GM19324 (cell line): ENCODE data around the gene PARK7.
A peak's percentile ranks its signal among the peaks of the same experiment; 100 is the strongest.
"Not testable (repeated sequence)": the region's sequence is repeated elsewhere in the genome, so short reads cannot be mapped to it uniquely, and the experiment has no call there.

Experiments used
- ATAC-seq: cut with Tn5 transposase; IDR thresholded peaks from one replicate; pipeline ENCODE4 v1.9.1; 2021; ENCODE audit warnings: mild to moderate bottlenecking, moderate library complexity; ENCODE audit not compliant: unreplicated experiment, low FRiP score

Gene PARK7

GRCh38 chr1:7961216-7962013, at the start of gene PARK7:
TSS of gene PARK7 (plus strand) at chr1:7961711. CDS start at chr1:7962786, 1,075 bp downstream.
- ATAC-seq = peak; percentile 93

GRCh38 chr1:7912145-7912544, 49.4 kb upstream of the PARK7 start:
- no peak for ATAC-seq

GRCh38 chr1:7912743-7913557, 48.6 kb upstream of the PARK7 start:
- no peak for ATAC-seq

- no peak for ATAC-seq
These were observed 45.5 kb upstream of the PARK7 start for GRCh38 chr1:7915826-7916500.

GRCh38 chr1:7916501-7916830, 45.0 kb upstream of the PARK7 start:
- no peak for ATAC-seq

GRCh38 chr1:7917971-7918370, 43.5 kb upstream of the PARK7 start:
- ATAC-seq = not testable (repeated sequence)

- ATAC-seq = no peak
These were observed 41.6 kb upstream of the PARK7 start for GRCh38 chr1:7919880-7920279.

- no peak for ATAC-seq
These were observed 39.7 kb upstream of the PARK7 start for GRCh38 chr1:7921796-7922195.

GRCh38 chr1:7922301-7922700, 39.2 kb upstream of the PARK7 start:
- ATAC-seq = no peak

- ATAC-seq = not testable (repeated sequence)
These were observed 34.5 kb upstream of the PARK7 start for GRCh38 chr1:7927061-7927460.

GRCh38 chr1:7928247-7928646, 33.3 kb upstream of the PARK7 start:
- no peak for ATAC-seq

- no peak for ATAC-seq
These were observed 31.9 kb upstream of the PARK7 start for GRCh38 chr1:7929637-7930036.

GRCh38 chr1:7930645-7931445, 30.7 kb upstream of the PARK7 start:
- no peak for ATAC-seq

GRCh38 chr1:7931446-7931812, 30.1 kb upstream of the PARK7 start:
- ATAC-seq = no peak

GRCh38 chr1:7932524-7933138, 28.9 kb upstream of the PARK7 start:
- no peak for ATAC-seq

GRCh38 chr1:7938070-7938469, 23.4 kb upstream of the PARK7 start:
- no peak for ATAC-seq

- ATAC-seq = no peak
These were observed 21.5 kb upstream of the PARK7 start for GRCh38 chr1:7940034-7940433.

GRCh38 chr1:7940745-7941436, 20.6 kb upstream of the PARK7 start, which contains the start of gene TNFRSF9:
TSS of gene TNFRSF9 (minus strand) at chr1:7940839. CDS start at chr1:7939994, 845 bp downstream.
- ATAC-seq = no peak

GRCh38 chr1:7941437-7941793, 20.1 kb upstream of the PARK7 start:
- ATAC-seq = no peak
